Activated CD4-positive, alpha-beta T cell treated with anti-CD3 and anti-CD28 coated beads for 4 hours (primary cell): ENCODE measurements around the gene KPNA3.
"Not testable (repeated sequence)": the region's sequence is repeated elsewhere in the genome, so short reads cannot be mapped to it uniquely, and the experiment has no call there.

ENCODE experiments used
- DNase-seq, 2 donors: peaks; one replicate each; pipeline ENCODE4 v3.0.0-alpha.2; 2020

The KPNA3 gene, protein sequence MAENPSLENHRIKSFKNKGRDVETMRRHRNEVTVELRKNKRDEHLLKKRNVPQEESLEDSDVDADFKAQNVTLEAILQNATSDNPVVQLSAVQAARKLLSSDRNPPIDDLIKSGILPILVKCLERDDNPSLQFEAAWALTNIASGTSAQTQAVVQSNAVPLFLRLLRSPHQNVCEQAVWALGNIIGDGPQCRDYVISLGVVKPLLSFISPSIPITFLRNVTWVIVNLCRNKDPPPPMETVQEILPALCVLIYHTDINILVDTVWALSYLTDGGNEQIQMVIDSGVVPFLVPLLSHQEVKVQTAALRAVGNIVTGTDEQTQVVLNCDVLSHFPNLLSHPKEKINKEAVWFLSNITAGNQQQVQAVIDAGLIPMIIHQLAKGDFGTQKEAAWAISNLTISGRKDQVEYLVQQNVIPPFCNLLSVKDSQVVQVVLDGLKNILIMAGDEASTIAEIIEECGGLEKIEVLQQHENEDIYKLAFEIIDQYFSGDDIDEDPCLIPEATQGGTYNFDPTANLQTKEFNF

DNA sequence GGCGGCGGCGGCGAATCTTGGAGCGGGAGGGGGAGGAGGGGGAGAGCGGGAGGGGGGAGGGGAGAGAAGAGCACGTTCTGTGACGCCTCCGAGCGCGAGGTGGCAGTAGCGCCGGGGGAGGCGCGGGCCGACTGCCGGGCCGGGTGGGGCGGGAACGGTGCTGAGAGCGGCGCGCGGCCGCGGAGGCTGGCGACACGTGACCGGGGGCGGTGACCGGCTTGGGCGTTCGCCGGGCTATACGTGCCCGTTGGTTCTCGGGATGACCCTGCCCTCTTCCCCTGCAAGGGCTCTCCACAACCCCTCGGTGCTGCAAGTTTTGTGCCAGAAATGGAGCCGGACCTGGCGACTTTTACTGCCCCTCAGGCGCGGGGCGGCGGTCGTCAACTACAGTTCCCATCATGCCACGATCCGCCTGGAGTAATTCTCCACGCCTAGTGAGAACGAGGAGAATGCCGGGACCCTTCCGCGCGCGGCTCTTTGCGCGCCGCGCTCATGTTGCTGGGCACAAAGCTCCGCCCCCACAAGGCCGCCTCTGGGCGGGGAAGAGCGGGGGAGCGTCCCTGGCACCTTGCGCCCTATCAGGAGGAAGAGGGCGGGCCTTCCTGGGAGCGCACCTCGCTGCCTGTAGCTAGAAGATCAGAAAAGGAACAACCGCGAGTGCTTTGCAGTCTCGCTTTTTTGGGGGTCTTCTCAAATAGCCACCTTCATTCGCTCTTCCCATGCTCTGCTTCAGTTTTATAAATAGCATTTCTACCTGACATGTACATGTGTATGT lies at the start of gene KPNA3:
TSS of gene KPNA3 (minus strand) at position 133 of the 775 bp plus-strand sequence. CDS start 176 bp downstream, outside the sequence.
- DNase-seq: peak; percentile 93 to 95

DNA sequence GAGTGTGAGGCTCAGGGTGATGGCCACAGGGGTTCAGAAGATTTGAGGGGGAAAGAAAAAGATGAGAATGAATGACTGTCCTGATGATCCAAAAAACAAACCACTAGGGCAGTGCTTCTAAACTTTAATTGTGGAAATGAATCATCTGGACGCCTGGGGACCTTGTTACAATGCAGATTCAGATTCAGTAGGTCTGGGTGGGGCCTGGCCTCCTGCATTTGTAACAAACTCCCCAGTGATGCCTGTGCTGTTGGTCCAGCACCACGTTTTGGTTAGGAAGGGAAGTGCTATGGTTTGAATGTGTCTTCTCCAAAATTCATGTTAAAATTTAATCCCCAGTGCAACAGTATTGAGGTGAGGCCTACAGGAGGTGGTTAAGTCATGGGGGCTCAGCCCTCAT lies 49.5 kb upstream of the KPNA3 start:
- DNase-seq: no peak

DNA sequence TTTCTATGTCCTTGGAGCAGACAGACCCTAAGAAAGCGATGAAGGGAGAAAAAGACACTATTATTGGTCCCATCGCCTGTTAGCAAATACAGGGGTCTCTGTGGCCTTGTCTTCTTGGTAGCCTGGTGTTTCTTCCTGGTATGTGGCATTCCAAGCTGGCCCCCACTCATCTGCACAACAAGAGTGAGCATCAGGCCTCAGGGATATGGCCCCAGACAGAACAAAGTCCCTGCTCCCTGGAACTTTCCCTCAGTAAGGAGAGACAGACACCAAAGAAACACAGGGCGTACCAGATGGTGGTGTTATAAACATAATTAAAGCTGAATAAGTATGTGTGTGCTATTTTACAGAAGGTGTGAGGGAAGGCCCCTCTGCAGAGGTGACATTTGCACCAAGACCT lies 48.2 kb upstream of the KPNA3 start:
- no peak for DNase-seq

DNA sequence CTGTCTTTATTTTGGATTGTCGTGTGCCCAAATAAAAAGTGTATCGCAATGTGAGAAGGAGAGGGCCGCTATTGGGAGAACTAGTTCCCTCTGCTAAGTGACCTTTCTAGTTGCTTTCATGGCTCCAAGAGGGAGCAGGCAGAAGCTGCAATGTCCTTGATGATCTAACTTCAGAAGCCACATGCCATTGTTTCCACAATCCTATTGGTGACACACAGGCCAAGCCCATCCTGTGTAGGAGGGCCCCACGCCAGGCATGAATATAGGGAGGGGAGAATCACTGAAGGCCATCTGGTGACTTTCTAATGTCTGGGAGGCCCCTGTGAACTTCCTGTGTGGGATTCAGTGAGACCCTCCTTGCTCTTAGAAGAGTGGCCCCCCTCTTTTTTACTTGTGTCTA lies 47.8 kb upstream of the KPNA3 start:
- no peak for DNase-seq

DNA sequence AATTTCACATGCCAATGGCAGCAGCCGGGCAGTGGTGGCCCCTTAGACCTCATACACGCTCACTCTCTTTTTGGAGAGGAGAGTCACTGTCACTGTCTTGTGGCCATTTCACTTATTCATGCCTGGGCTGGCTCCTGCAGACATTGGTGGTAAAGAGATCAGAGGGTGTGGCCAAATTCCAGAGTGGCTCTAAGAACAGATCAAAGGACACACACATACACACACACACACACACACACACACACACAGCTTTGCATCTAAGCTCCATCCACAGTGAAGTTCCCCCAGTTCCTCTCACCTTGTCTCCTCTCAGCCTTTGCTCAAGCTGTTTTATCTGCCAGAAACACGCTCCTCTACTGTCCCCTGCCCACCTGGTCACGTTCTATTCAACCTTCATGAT lies 46.5 kb upstream of the KPNA3 start:
- no peak for DNase-seq

DNA sequence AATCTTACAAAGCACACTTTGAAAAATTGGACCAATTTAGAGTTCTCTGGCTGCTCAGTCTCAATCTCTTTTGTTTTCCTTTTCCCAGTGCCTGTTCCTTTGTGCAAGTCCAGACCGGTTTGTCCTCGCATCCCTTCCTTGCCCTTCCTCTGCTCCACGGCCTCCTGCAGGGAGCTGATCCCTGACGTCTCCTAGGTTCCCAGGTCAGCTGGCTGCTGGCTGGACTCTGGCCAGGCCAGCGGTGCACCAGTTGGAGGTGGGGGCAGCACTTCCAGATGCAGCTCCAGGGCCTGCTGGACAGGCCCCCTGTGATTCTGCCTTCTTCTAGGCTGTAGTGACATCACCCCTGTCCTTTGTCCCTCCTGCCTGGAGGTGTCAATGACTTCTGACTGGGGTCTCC lies 44.0 kb upstream of the KPNA3 start:
- DNase-seq: no peak

DNA sequence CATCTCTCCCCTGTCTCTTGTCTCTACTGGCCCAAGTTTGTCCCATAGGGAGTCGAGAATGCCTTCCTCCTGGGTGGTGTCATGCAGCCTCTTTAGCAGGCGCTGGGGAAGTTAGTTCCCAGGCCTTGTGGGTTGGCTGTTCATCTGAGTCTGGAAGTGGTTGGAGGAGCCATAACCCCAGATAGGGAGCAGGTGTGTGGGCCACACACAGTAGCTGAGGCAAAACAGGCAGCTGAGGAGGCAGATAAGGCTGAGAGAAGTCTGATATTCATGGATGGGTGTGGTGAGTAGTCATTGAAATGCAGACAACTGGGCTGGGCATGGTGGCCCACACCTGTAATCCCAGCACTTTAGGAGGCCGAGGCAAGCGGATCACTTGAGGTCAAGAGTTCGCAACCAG lies 40.9 kb upstream of the KPNA3 start:
- no peak for DNase-seq

DNA sequence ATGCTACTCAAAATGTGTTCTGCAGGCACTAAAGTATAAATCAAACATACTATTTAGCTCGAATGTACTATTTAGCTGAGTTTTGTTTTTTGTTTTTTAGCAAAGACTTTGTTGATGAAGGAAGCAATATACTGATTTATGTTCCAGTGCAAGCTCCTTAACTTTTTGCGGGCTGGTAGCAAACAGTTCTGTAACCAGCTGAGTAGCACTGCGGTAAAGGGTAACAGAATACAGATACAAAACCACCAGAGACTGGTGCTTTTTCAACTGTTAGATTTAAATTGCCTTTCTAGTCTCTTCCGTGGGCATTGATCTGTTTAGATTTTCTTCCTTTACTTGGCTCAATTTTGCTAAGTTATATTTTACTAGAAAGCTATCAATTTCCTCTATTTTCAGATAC lies 39.0 kb upstream of the KPNA3 start:
- DNase-seq: no peak

DNA sequence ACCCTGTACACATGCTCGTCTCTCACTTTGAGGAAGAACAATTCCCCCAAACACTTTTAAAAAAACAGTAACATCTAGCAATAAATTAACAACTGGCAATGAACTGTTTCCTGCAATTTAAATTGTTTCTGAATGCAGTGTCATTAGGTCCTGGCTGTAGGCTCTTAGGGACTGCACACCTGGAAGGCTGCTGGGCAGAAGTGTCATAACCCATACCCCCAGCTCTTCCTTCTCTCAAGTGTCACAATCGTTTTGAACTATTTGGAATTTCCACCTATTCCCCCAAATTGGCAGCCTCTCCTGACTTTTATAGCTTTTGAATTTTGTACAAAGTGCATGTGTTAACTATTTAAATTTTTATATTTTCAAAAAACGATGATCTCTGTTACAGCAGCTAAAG lies 38.2 kb upstream of the KPNA3 start:
- no peak for DNase-seq

DNA sequence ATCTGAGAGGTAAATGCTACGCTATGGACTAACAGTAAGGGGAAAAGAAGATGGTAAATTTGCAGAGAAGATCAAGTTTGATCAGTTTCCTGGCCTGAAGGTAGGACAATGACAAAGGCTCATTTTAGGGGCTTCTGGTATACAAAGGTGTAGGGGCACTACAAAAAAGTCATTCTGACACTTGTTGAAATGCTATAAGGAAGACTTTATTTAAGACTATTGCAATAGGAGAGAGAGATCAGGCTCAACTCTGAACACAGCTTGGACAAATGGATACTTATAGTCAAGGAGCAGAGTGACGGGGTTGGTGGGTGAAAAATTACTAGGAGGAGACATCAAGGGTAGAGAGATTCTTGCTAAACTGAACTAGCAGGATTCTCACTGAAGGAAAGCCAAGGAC lies 37.2 kb upstream of the KPNA3 start:
- no peak for DNase-seq

DNA sequence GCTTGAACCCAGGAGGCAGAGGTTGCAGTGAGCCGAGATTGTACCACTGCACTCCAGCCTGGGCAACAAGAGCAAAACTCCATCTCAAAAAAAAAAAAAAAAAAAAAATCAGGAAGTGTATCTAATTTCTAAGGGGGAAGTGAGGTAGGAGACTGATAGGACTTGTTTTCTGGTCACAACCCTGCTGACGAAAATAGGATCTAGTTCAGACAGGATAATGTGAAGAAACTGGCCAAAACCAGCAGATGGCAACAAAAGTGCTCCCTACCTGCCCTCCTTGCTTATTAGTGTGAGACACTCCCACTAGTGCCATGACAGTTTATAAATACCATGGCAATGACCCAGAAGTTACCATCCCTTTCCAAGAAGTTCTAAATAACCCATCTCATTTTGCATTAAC lies 36.0 kb upstream of the KPNA3 start:
- DNase-seq: no peak

DNA sequence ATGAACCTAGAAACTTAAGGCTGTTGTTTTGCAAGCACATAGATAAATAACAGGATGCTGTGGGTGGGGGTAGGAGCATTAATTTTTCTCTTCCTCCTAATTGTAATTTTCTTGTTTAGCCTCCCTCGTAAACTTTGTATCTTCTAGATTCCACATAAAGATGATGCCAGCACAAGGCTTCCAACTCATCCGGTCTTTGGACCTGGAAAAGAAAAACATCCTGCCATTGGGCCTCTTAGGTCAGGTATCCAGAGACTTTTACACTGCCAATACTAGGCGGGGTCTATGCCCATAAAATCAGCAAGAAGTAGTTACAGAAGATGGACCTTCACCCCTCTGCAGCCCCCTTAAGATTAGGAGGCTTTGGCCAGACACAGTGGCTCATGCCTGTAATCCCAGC lies 35.4 kb upstream of the KPNA3 start:
- no peak for DNase-seq

DNA sequence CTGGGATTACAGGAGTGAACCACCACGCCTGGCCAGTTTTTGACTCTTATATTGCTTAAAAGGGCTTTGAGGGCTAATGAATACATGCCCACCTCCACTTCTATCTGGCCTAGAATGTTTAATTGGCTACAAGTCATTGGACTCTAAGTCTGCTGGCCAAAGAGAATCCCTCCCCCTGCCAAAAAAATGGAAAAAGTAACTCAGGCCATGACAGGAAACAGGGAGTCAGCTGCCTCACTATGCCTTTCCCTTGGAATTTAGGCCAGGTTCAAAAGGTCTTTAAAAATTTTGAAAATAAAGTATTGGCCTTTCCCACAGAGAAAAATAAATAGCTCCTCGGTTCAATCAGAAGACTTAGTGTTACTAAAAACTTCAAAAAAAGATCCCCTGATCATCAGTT lies 34.9 kb upstream of the KPNA3 start:
- no peak for DNase-seq

DNA sequence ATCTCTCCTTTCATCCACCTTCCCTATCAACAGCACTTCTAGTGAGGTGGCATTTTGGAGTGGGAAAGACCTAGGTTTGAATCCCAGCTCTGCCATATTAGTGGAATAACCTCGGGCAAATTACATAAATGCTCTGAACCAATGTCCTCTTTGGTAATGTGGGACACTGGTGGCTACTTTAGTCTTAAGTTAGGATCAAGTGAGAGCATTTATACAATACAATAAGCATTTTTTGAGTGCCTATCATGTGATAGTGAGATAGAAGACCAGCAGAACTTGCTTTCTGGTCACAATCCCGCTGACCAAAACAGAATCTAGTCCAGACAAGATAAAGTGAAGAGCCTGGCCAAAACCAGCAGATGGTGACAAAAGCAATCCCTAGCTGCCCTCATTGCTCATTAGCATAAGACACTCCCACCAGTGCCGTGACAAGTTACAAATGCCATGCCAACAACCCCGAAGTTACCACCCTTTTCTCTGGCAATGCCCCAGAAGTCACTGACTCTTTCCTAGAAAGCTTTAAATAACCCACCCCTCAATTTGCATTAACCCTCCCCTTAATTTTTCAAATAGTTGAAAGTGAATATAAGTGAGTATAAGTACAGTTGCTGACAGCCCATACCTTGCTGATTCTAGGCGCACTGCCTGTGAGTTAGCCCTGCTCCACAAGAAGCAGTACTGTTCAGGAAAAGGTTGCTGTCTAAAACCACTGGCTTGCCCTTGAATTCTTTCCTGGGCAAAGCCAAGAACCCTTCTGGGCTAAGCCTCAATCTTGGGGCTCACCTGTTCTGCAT lies 28.9 kb upstream of the KPNA3 start:
- DNase-seq: no peak

DNA sequence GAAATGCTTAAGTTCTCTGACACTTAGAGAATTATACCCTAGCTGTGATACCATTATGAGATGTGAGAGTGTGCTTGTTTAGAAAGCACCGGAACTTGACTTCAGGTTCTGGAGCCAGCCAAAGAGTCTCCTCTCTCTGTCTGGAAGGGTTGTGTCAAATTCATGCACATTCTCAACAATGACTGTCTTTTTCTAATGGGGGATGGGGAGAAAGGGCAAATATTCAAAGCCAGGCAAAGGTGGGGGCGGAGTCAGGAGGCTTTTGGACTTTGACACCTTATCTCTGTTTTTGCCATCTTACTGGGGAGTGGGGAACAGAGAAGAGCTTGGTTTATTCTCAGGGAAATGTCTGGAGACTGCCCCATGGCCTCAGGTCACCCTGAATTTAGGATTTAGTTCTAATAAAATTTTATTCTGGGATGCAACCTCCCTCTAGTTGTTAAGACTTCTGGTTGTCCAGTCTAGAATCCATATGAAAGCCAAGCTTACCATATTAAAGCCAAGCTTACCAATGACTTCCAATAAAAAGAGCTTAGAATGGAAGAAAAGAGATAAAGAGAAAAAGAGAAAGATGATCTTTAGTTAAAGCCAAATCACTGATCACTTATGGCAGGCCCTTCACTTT lies 28.2 kb upstream of the KPNA3 start:
- no peak for DNase-seq

DNA sequence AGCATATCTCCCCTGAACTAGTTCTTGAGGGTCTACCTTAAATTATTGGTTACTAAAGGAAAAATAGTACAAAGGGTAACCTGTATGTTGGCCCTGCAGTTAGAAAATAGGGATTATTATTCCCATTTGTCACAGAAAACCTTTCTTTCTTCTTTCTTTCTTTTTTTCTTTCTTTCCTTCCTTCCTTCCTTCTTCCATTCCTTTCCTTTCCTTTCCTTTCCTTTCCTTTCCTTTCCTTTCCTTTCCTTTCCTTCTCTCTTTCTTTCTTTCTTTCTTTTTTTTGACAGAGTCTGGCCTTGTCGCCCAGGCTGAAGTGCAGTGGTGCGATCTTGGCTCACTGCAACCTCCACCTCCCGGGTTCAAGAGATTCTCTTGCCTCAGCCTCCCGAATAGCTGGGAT lies 23.6 kb upstream of the KPNA3 start:
- DNase-seq: not testable (repeated sequence)

DNA sequence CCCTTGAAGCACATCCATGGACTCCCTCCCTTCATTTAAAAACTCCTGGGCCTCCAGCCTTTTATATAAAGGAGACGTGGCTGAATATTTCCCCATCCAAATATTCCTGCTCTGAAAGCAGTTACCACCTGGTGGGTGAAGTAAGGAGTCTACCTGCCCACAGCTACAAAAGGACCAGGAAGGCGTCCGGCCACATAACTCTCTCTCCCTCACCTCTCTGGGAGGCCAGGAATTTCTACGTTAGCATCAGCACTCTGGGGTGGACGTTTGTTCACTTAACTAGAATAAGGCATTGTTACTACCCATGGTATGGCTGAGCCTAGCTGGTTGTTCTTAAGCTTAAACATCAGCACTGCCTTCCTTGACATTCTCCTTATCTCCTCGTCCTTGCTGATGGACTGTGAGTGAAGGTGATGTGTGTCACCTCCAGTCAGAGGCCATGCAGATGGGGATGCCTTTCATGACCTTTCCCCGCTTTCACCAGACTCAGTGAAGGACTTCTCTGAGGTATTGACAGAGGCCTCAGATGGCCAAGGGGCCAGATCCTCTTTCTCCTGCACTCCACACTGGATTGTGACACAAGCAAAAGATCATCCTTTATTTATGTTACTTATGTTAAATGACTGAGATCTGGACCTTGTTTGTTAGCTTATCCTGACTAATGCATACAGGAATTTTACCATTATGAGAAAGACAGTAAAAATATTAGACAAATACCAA lies 22.2 kb upstream of the KPNA3 start:
- no peak for DNase-seq

DNA sequence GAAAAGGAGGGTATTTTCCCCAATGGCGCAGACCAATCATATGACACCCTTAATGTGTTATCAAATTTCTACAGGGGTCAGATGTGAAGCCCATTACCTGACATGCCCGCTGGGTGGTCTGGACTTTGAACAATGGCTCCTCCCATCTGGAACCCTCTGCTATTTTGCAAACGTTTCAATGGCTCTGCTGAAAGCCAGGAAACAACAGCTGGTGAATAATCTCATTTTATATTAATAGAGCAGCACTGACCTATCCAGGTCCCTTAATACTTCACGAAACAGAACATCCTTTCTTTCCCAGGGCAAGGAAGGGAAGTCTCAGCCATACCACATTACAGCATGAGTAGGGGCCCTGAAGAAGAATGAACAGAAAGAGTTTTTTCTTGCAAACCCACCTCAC lies 20.3 kb upstream of the KPNA3 start:
- DNase-seq: no peak

DNA sequence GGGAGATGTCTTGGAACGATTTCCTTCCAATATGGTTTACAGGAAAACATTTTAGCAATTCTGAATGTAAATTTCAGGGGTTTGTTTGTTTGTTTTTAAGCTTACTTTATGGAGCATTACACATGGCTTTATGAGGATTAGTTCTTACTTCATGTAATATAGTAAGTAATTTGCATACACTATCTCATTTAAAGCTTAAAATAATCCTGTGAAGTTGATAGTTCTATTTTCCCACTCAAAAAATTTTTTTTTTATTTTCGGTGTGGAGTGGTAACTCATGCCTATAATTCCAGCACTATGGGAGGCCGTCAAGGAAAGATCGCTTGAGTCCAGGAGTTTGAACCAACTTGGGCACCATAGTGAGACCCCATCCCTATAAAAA lies 19.0 kb upstream of the KPNA3 start:
- DNase-seq: no peak

DNA sequence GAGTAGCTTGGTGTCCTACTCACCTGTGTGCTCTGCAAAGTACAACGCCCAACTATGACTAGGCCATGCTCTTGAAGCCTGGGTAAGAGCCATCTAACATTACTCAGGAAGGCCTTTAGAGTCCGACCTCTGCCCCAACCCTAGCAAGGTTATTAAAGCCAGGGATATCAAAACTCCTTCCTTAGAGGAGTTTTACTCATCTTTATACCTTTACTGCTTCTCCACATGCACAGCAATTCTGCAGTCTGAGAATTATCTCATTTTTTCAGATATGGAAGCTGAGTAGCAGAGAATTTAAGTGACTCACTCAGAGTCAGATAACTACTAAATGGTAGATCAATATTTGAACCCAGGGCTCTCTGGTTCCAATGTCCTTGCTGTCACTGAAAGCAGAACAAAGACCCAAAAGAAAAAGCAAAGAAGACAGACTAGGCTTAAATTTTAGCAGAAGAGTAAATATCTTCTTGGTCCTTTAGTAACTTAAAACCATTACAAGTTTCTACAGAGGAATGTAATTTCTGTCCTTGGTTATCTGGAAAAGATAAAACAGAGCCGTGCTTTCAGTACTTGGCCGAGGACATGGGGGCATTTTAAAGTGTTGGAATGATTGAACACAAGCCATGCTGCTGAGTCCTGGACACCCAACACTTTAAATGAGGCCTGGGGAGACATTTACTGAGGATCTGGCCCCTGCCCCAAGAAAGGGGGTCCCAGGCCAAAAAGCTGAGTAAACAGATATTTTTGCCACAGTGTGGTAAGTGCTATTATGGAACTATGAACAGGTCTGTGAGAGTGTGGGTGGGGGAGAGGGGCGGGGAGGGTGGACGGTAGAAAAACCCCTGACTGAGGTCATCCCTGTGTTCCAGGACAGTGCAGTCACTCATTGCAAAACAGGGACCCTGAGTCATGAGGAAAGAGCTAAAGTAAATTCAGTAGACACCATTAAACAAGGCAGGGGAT lies 18.4 kb upstream of the KPNA3 start:
- no peak for DNase-seq

DNA sequence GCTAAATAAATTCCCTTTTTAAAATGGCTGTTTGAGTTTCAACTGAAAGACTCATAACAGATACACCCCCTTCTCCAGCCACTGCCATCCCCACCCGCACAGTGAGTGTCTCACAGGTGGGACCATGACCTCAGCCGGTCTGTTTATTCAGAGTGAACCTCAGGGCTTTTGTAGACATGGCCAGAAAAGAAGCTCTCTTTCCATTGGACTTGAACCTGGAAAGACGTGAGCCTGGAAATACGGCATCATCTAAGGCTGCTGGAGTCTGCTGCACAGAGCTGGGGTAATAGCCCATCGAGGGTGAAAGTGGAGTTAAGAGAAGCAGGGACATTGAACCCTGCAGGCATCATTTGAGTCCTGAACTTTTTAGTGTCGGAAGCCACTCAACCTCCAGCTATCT lies 15.2 kb upstream of the KPNA3 start:
- DNase-seq: no peak
